CD4-positive, alpha-beta T cell (primary cell): ENCODE data around the gene CT45A5. TPM values are rescaled to one million over a fixed set of nuclear protein-coding genes. Genes with fewer than 3 reads are reported as not detected.

Experiments
- total RNA-seq, 174 experiments: library from RNA in 2 of 174; stranded (reverse) in 2 of 174; gene quantifications; one replicate each; pipeline ENCODE4 v1.2.3 and lab custom pipeline; 2021 to 2026

Gene CT45A5
- total RNA-seq, 2 experiments from 2014 or later: not detected

Other genes starting within 250 kb of the CT45A5 start
- gene CT45A1, start 71.9 kb downstream of the CT45A5 start, total RNA-seq: not detected
- not detected for gene CT45A3, start 17.3 kb downstream of the CT45A5 start, total RNA-seq
- not detected for gene CT45A6, start 17.3 kb upstream of the CT45A5 start, total RNA-seq
- gene CT45A2, start 34.5 kb upstream of the CT45A5 start, total RNA-seq: not detected
- not detected for gene CT45A7, start 51.8 kb upstream of the CT45A5 start, total RNA-seq
- gene CT45A8, start 69.0 kb upstream of the CT45A5 start, total RNA-seq: not detected
- not detected for gene CT45A9, start 86.3 kb upstream of the CT45A5 start, total RNA-seq
- not detected for gene CT45A10, start 107.9 kb upstream of the CT45A5 start, total RNA-seq
- not detected for gene SAGE1, start 108.2 kb upstream of the CT45A5 start, total RNA-seq
- 10 to 100 TPM; 36.4 to 37.0 TPM for gene MMGT1, start 188.5 kb upstream of the CT45A5 start, total RNA-seq
- gene SLC9A6, start 199.9 kb upstream of the CT45A5 start, total RNA-seq: 10 to 100 TPM; 17.8 to 20.0 TPM